CD14-positive monocyte (primary cell): ENCODE measurements around the gene SMARCAL1. TPM values are rescaled to one million over a fixed set of nuclear protein-coding genes. Genes with fewer than 3 reads are reported as not detected.
A peak's percentile ranks its signal among the peaks of the same experiment; 100 is the strongest.

Experiments used
- DNase-seq, 3 donors: peaks; one replicate each; pipeline ENCODE4 v3.0.0-alpha.2; 2011 to 2022
- H2AFZ ChIP-seq: 2 replicates; pipeline ENCODE4 v1.6.0; 2012; ENCODE audit warnings: mild to moderate bottlenecking, low read depth, low read length, inconsistent platforms; ENCODE audit not compliant: insufficient read depth, poor library complexity, severe bottlenecking
- H3K27ac ChIP-seq, 2 donors: 1 replicate in 1 of 2; 2 replicates in 1 of 2; pipeline ENCODE4 v1.5.1; 2012 to 2013; ENCODE audit warnings: low read length in 2 of 2, control low read depth in 1 of 2, inconsistent platforms in 1 of 2, low read depth in 1 of 2, mild to moderate bottlenecking in 1 of 2
- H3K27me3 ChIP-seq, 2 donors: one replicate each; pipeline versions ENCODE4 v1.6.0 to v1.6.1; 2011 to 2013; ENCODE audit warnings: low read length in 2 of 2; ENCODE audit not compliant: control insufficient read depth in 2 of 2, insufficient read depth in 2 of 2
- H3K36me3 ChIP-seq, 2 donors: replicated peaks in 1 of 2; 1 replicate in 1 of 2; 2 replicates in 1 of 2; pipeline versions ENCODE4 v1.5.1 to v1.6.1; 2012 to 2013; ENCODE audit warnings: low read length in 2 of 2, control low read depth in 1 of 2, inconsistent platforms in 1 of 2, mild to moderate bottlenecking in 1 of 2; ENCODE audit not compliant: insufficient read depth in 2 of 2, control insufficient read depth in 1 of 2
- H3K4me1 ChIP-seq, 2 donors: 1 replicate in 1 of 2; 2 replicates in 1 of 2; pipeline versions ENCODE4 v1.5.1 to v1.6.1; 2012 to 2013; ENCODE audit warnings: low read length in 2 of 2, control low read depth in 1 of 2, inconsistent platforms in 1 of 2, mild to moderate bottlenecking in 1 of 2, moderate library complexity in 1 of 2; ENCODE audit not compliant: insufficient read depth in 2 of 2, control insufficient read depth in 1 of 2
- H3K4me2 ChIP-seq: replicated peaks from 2 replicates; pipeline ENCODE3; 2012; ENCODE audit warnings: low read length, moderate library complexity, mild to moderate bottlenecking; ENCODE audit not compliant: poor library complexity, severe bottlenecking; ENCODE audit errors: extremely low read depth
- H3K4me3 ChIP-seq, 3 experiments: fragments of 200-600 bp in 1 of 3; sonication (generic) in 1 of 3; replicated peaks in 1 of 3; 1 replicate in 2 of 3; 2 replicates in 1 of 3; pipeline ENCODE4 v1.5.1; 2011 to 2013; ENCODE audit warnings: low read length in 3 of 3, mild to moderate bottlenecking in 3 of 3, control low read depth in 2 of 3, low read depth in 2 of 3, inconsistent platforms in 1 of 3, moderate library complexity in 1 of 3
- H3K79me2 ChIP-seq: 2 replicates; pipeline ENCODE4 v1.6.0; 2012; ENCODE audit warnings: mild to moderate bottlenecking, control low read depth, inconsistent platforms, low read length, moderate library complexity; ENCODE audit not compliant: insufficient read depth
- H3K9ac ChIP-seq: 2 replicates; pipeline ENCODE4 v1.6.0; 2017; ENCODE audit warnings: low read length, mild to moderate bottlenecking; ENCODE audit not compliant: insufficient read depth, poor library complexity, severe bottlenecking
- H3K9me3 ChIP-seq, 2 donors: replicated peaks in 1 of 2; 1 replicate in 1 of 2; 2 replicates in 1 of 2; pipeline versions ENCODE4 v1.5.1 to v1.6.1; 2012 to 2013; ENCODE audit warnings: low read length in 2 of 2, control low read depth in 1 of 2; ENCODE audit not compliant: control insufficient read depth in 1 of 2, insufficient read depth in 1 of 2
- H4K20me1 ChIP-seq: 2 replicates; pipeline ENCODE4 v1.6.0; 2012; ENCODE audit warnings: mild to moderate bottlenecking, low read length, control low read depth, moderate library complexity; ENCODE audit not compliant: insufficient read depth
- H3K27ac Mint-ChIP-seq, 7 donors: one replicate each; pipeline ENCODE4 v1.8.0; 2020; ENCODE audit warnings: mild to moderate bottlenecking in 7 of 7, mixed read lengths in 7 of 7, moderate library complexity in 6 of 7, inconsistent platforms in 2 of 7
- H3K27me3 Mint-ChIP-seq, 3 donors: one replicate each; pipeline ENCODE4 v1.8.0; 2021 to 2022; ENCODE audit warnings: low read depth in 3 of 3, mild to moderate bottlenecking in 3 of 3, mixed read lengths in 3 of 3, moderate library complexity in 3 of 3, inconsistent platforms in 1 of 3
- H3K36me3 Mint-ChIP-seq, 2 donors: one replicate each; pipeline ENCODE4 v1.8.0; 2020; ENCODE audit warnings: mixed read lengths in 2 of 2, inconsistent platforms in 1 of 2, mild to moderate bottlenecking in 1 of 2
- H3K4me1 Mint-ChIP-seq: one replicate; pipeline ENCODE4 v1.8.0; 2020; ENCODE audit warnings: mild to moderate bottlenecking, mixed read lengths
- H3K4me3 Mint-ChIP-seq, 2 donors: one replicate each; pipeline ENCODE4 v1.8.0; 2020; ENCODE audit warnings: mild to moderate bottlenecking in 2 of 2, mixed read lengths in 2 of 2, moderate library complexity in 1 of 2
- H3K9me3 Mint-ChIP-seq, 7 donors: one replicate each; pipeline ENCODE4 v1.8.0; 2020 to 2022; ENCODE audit warnings: mixed read lengths in 7 of 7, mild to moderate bottlenecking in 6 of 7, moderate library complexity in 6 of 7, inconsistent platforms in 2 of 7
- CTCF ChIP-seq: fragments of 200-600 bp; IDR thresholded peaks from one replicate; pipeline ENCODE4 v1.8.0; 2022; ENCODE audit warnings: antibody characterized with exemption, mild to moderate bottlenecking
- WGBS: methylation state at CpG from one replicate; pipeline ENCODE4 v1.1.5; 2013; ENCODE audit warnings: missing lambda C conversion rate; ENCODE audit not compliant: insufficient coverage; 5-methylcytosine and 5-hydroxymethylcytosine counted together
- intact Hi-C, 2 donors: fragments of 100-400 bp; cut with micrococcal nuclease; formaldehyde crosslinking; loops; one replicate each; pipeline versions ENCODE4 v1.15.0 to v1.15.1; 2023
- polyA plus RNA-seq, 3 donors: library from polyadenylated mRNA; depleted of rRNA in 1 of 3; unstranded in 2 of 3; stranded (reverse) in 1 of 3; fragments of 300-500 nt in 2 of 3; fragments of >200 nt in 1 of 3; fragmentation: Illumina TruSeq in 2 of 3; gene quantifications; 1 replicate in 2 of 3; 2 replicates in 1 of 3; pipeline ENCODE4 v1.2.3, GENCODE V29; 2012 to 2021

Gene SMARCAL1
- polyA plus RNA-seq, 3 donors = 10.5 to 13.3 (median 11.5) TPM

- Mint-ChIP-seq H3K4me1 (peaks cover 61% of the 10 kb centered on the region), H3K9me3 (no peaks in the 10 kb centered on the region), H3K27me3 (no peaks in the 10 kb centered on the region), H3K4me3 (peak overlapping the region; percentile 95 to 96), H3K36me3 (peaks cover 33 to 40% of the 10 kb centered on the region in 2 donors), H3K27ac (peak overlapping the region; percentile 93 to 97 (median 94))
- peaks cover 54 to 65% of the 10 kb centered on the region in 2 donors for H3K4me1 ChIP-seq
- no peaks in the 10 kb centered on the region for H3K27me3 ChIP-seq
- peak overlapping the region; percentile 79 to 90 for H3K27ac ChIP-seq
- 14% methylated on average over 4 of the region's 6 CpGs for WGBS
- peak overlapping the region; percentile 81 to 97 (median 88) for H3K4me3 ChIP-seq
- no peak for DNase-seq
- intact Hi-C loops = loop anchor here (1.0 to 5.0 kb wide), 2 partner anchors 86 kb away; partner anchors contain the start of gene SMARCAL1 (in 2 of the 2)
- peaks cover 65% of the 10 kb centered on the region for H3K79me2 ChIP-seq
- H3K36me3 ChIP-seq = peaks cover 33 to 34% of the 10 kb centered on the region in 2 donors
- TF ChIP-seq CTCF = no peak
- H4K20me1 ChIP-seq = peaks cover 43% of the 10 kb centered on the region
- peak overlapping the region; percentile 83 for H3K4me2 ChIP-seq
- no peaks in the 10 kb centered on the region for H3K9me3 ChIP-seq
- H3K9ac ChIP-seq = peak overlapping the region; percentile 95
- peak overlapping the region; percentile 94 for H2AFZ ChIP-seq
These were observed 85.7 kb downstream of the SMARCAL1 start for GRCh38 chr2:216498070-216498378.

- Histone ChIP-seq H3K27ac (peak within 1 kb of the TSS; percentile 79 to 90), H3K36me3 (peaks cover 39 to 40% of the 10 kb centered on the region in 2 donors), H3K4me2 (peak within 1 kb of the TSS; percentile 83), H3K4me3 (peak within 1 kb of the TSS; percentile 81 to 97 (median 88)), H3K9me3 (no peaks in the 10 kb centered on the region), H3K27me3 (no peaks in the 10 kb centered on the region), H3K9ac (peak within 1 kb of the TSS; percentile 95), H3K79me2 (peaks cover 65% of the 10 kb centered on the region), H2AFZ (peak within 1 kb of the TSS; percentile 94), H3K4me1 (peaks cover 50 to 59% of the 10 kb centered on the region in 2 donors), H4K20me1 (peaks cover 49% of the 10 kb centered on the region)
- intact Hi-C loops = loop anchor here (1.0 to 5.0 kb wide), 2 partner anchors 86 kb away; partner anchors contain the start of gene SMARCAL1 (in 2 of the 2)
- DNase-seq = peak; percentile 91 to 94 (median 91)
- Mint-ChIP-seq H3K27ac (peak within 1 kb of the TSS; percentile 93 to 97 (median 94)), H3K36me3 (peaks cover 38 to 43% of the 10 kb centered on the region in 2 donors), H3K27me3 (no peaks in the 10 kb centered on the region), H3K4me3 (peak within 1 kb of the TSS; percentile 95 to 96), H3K4me1 (peaks cover 57% of the 10 kb centered on the region), H3K9me3 (no peaks in the 10 kb centered on the region)
- no peak for TF ChIP-seq CTCF
- WGBS = under 1% methylated on average over 33 of the region's 54 CpGs
These were observed 86.4 kb downstream of the SMARCAL1 start, which contains the start of gene RPL37A for GRCh38 chr2:216498379-216499352. Gene RPL37A (plus strand): TSS chr2:216498844. CDS start chr2:216498875, 31 bp downstream.
